ENCODE measurements around the gene ELAC1.
"Not testable (repeated sequence)": the region's sequence is repeated elsewhere in the genome, so short reads cannot be mapped to it uniquely, and the experiment has no call there.

The ELAC1 gene

DNA sequence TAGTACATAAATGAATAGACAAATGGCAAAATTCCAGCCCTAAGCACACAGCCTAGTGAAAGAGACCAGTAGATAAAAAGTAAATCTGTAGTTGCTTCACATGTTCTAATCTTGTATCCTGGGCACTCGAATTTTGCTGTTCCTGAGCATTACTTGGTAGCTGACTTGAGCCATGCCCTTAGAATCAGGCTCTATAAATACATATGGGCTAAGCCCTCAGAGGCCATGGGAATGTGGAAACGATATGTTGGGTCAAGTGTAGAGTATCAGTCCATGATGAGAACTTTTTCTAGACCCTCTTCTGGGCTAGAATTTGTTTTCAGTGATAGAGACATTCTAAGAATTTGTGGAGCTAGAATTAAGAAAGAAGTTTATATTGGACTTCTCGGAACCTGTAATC lies 21.9 kb downstream of the ELAC1 start:
- H3K4me1 ChIP-seq (ENCODE audit: insufficient read depth, low read length, severe bottlenecking), result no peaks in the 10 kb centered on the region
- no peaks in the 10 kb centered on the region for H3F3A ChIP-seq (ENCODE audit: insufficient read depth, low read length)
- H3K36me3 ChIP-seq (ENCODE audit: insufficient read depth, low read length), result peaks cover 19% of the 10 kb centered on the region; the same call in 1 of the 2 replicates
- H3K9me2 ChIP-seq (ENCODE audit: low read depth, low read length), result no peaks in the 10 kb centered on the region
- H3K79me2 ChIP-seq (ENCODE audit: insufficient read depth, low read length), result no peaks in the 10 kb centered on the region
- no peak for TF ChIP-seq EZH2 (IDR thresholded peaks at IDR 0.05; ENCODE audit: borderline replicate concordance, low read length)
- TF ChIP-seq, protein P1, sequence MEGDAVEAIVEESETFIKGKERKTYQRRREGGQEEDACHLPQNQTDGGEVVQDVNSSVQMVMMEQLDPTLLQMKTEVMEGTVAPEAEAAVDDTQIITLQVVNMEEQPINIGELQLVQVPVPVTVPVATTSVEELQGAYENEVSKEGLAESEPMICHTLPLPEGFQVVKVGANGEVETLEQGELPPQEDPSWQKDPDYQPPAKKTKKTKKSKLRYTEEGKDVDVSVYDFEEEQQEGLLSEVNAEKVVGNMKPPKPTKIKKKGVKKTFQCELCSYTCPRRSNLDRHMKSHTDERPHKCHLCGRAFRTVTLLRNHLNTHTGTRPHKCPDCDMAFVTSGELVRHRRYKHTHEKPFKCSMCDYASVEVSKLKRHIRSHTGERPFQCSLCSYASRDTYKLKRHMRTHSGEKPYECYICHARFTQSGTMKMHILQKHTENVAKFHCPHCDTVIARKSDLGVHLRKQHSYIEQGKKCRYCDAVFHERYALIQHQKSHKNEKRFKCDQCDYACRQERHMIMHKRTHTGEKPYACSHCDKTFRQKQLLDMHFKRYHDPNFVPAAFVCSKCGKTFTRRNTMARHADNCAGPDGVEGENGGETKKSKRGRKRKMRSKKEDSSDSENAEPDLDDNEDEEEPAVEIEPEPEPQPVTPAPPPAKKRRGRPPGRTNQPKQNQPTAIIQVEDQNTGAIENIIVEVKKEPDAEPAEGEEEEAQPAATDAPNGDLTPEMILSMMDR (IDR thresholded peaks at IDR 0.05; ENCODE audit: low read length), result no peak
- no peaks in the 10 kb centered on the region for H4K20me1 ChIP-seq (ENCODE audit: insufficient read depth, low read length)
- no peaks in the 10 kb centered on the region for H3K27me3 ChIP-seq (ENCODE audit: insufficient read depth, low read length)
- no peak overlapping the region for H3K9ac ChIP-seq (ENCODE audit: low read length)
- no peak overlapping the region for H3K4me2 ChIP-seq (ENCODE audit: low read length)
- H3K27ac ChIP-seq (ENCODE audit: low read depth, low read length, poor library complexity, severe bottlenecking), result no peak overlapping the region
- no peak overlapping the region for H3K4me3 ChIP-seq (ENCODE audit: low read depth, low read length, poor library complexity, severe bottlenecking)
- H2AFZ ChIP-seq (ENCODE audit: low read length), result no peak overlapping the region
- H3K9me3 ChIP-seq (ENCODE audit: low read length), result no peaks in the 10 kb centered on the region

DNA sequence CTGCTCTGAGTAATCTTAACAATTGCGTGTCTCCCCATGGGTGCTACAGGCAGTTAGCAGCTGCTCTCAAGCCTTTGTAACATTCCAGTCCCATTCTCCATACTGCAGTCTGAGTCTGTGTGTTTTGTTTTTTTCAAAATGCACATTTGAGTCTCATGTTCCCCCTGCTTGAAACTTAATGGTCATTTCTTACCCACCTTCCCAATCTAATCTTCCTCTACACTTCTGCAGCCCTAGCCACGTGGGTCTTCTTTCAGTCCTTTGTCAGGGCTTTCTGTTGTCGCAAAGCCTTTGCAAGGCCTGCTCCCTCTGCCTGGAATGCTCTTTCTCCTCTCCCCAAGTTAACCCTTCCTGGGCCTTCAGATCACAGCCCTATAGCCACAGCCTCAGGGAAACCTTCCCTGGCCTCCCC lies 24.5 kb downstream of the ELAC1 start:
- Histone ChIP-seq H3K4me1 (ENCODE audit: insufficient read depth, low read length, severe bottlenecking) (no peaks in the 10 kb centered on the region), H4K20me1 (ENCODE audit: insufficient read depth, low read length) (no peaks in the 10 kb centered on the region), H3K4me3 (ENCODE audit: low read depth, low read length, poor library complexity, severe bottlenecking) (no peak overlapping the region), H2AFZ (ENCODE audit: low read length) (no peak overlapping the region), H3K79me2 (ENCODE audit: insufficient read depth, low read length) (no peaks in the 10 kb centered on the region), H3K4me2 (ENCODE audit: low read length) (no peak overlapping the region), H3F3A (ENCODE audit: insufficient read depth, low read length) (no peaks in the 10 kb centered on the region), H3K9me2 (ENCODE audit: low read depth, low read length) (no peaks in the 10 kb centered on the region), H3K9me3 (ENCODE audit: low read length) (no peaks in the 10 kb centered on the region), H3K27ac (ENCODE audit: low read depth, low read length, poor library complexity, severe bottlenecking) (no peak overlapping the region), H3K27me3 (ENCODE audit: insufficient read depth, low read length) (no peaks in the 10 kb centered on the region), H3K36me3 (ENCODE audit: insufficient read depth, low read length) (no peaks in the 10 kb centered on the region; the same call in 1 of the 2 replicates), H3K9ac (ENCODE audit: low read length) (no peak overlapping the region)
- TF ChIP-seq, protein P1 (IDR thresholded peaks at IDR 0.05; ENCODE audit: low read length), result no peak
- no peak for TF ChIP-seq EZH2 (IDR thresholded peaks at IDR 0.05; ENCODE audit: borderline replicate concordance, low read length)

DNA sequence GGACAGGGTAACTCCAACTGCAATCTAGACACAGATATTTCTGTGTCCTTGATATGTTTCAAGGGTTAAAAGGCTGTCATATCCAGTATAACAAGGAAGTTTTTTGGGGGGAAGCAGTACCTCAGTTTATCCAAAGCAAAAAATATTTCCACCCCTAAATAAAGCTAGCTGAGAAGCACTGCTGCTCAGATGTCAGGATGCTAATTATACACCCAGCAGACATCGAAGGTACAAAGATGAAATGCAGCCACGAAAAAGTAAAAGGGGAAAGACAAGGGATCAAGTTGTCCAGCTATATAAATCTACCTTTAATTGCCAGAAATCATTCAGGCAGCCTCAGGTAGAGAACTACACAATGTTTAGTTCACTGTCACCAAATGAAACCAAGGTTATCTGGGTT lies 26.2 kb downstream of the ELAC1 start:
- Histone ChIP-seq H3K9me3 (ENCODE audit: low read length) (no peaks in the 10 kb centered on the region), H3K79me2 (ENCODE audit: insufficient read depth, low read length) (no peaks in the 10 kb centered on the region), H3K36me3 (ENCODE audit: insufficient read depth, low read length) (no peaks in the 10 kb centered on the region), H3K27me3 (ENCODE audit: insufficient read depth, low read length) (no peaks in the 10 kb centered on the region), H3K4me2 (ENCODE audit: low read length) (no peak overlapping the region), H3K9me2 (ENCODE audit: low read depth, low read length) (no peaks in the 10 kb centered on the region), H3K4me3 (ENCODE audit: low read depth, low read length, poor library complexity, severe bottlenecking) (no peak overlapping the region), H3K4me1 (ENCODE audit: insufficient read depth, low read length, severe bottlenecking) (no peaks in the 10 kb centered on the region), H2AFZ (ENCODE audit: low read length) (no peak overlapping the region), H3K9ac (ENCODE audit: low read length) (no peak overlapping the region), H3K27ac (ENCODE audit: low read depth, low read length, poor library complexity, severe bottlenecking) (no peak overlapping the region), H4K20me1 (ENCODE audit: insufficient read depth, low read length) (no peaks in the 10 kb centered on the region), H3F3A (ENCODE audit: insufficient read depth, low read length) (no peaks in the 10 kb centered on the region)
- TF ChIP-seq, protein P1 (IDR thresholded peaks at IDR 0.05; ENCODE audit: low read length), result no peak
- TF ChIP-seq EZH2 (IDR thresholded peaks at IDR 0.05; ENCODE audit: borderline replicate concordance, low read length), result no peak

DNA sequence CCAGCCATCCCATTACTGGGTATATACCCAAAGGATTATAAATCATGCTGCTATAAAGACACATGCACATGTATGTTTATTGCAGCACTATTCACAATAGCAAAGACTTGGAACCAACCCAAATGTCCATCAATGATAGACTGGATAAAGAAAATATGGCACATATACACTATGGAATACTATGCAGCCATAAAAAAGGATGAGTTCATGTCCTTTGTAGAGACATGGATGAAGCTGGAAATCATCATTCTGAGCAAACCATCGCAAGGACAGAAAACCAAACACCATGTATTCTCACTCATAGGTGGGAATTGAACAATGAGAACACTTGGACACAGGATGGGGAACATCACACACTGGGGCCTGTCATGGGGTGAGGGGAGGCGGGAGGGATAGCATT lies 35.3 kb downstream of the ELAC1 start:
- not testable (repeated sequence) for H3K9me2 ChIP-seq (ENCODE audit: low read depth, low read length); H3K27ac ChIP-seq (ENCODE audit: low read depth, low read length, poor library complexity, severe bottlenecking); H3K27me3 ChIP-seq (ENCODE audit: insufficient read depth, low read length); H3K9me3 ChIP-seq (ENCODE audit: low read length); H4K20me1 ChIP-seq (ENCODE audit: insufficient read depth, low read length); H3K79me2 ChIP-seq (ENCODE audit: insufficient read depth, low read length); H2AFZ ChIP-seq (ENCODE audit: low read length); H3K9ac ChIP-seq (ENCODE audit: low read length); H3K4me3 ChIP-seq (ENCODE audit: low read depth, low read length, poor library complexity, severe bottlenecking); H3K4me2 ChIP-seq (ENCODE audit: low read length); H3K36me3 ChIP-seq (ENCODE audit: insufficient read depth, low read length); H3K4me1 ChIP-seq (ENCODE audit: insufficient read depth, low read length, severe bottlenecking); H3F3A ChIP-seq (ENCODE audit: insufficient read depth, low read length)
